Ishikawa (cell line): ENCODE results near the gene TBC1D17.

ENCODE experiments used
- CEBPB ChIP-seq: IDR thresholded peaks from 2 replicates; pipeline ENCODE4 v1.6.1; 2012
- CREB1 ChIP-seq: IDR thresholded peaks from 2 replicates; pipeline ENCODE4 v1.6.1; 2012; ENCODE audit warnings: low read depth
- EGR1 ChIP-seq: IDR thresholded peaks from 2 replicates; pipeline ENCODE4 v1.6.1; 2012
- EP300 ChIP-seq: IDR thresholded peaks from 2 replicates; pipeline ENCODE4 v1.6.1; 2012; ENCODE audit warnings: borderline replicate concordance
- FOXM1 ChIP-seq: IDR thresholded peaks from 2 replicates; pipeline ENCODE4 v1.6.1; 2012; ENCODE audit warnings: low read depth, borderline replicate concordance
- MAX ChIP-seq: IDR thresholded peaks from 2 replicates; pipeline ENCODE4 v1.6.1; 2012
- NFIC ChIP-seq: IDR thresholded peaks from 2 replicates; pipeline ENCODE4 v1.6.1; 2012
- RAD21 ChIP-seq: IDR thresholded peaks from 2 replicates; pipeline ENCODE4 v1.6.1; 2012; ENCODE audit warnings: low read depth
- REST ChIP-seq: IDR thresholded peaks from 2 replicates; pipeline ENCODE4 v1.6.1; 2012; ENCODE audit warnings: low read depth, mild to moderate bottlenecking
- TAF1 ChIP-seq: IDR thresholded peaks from 2 replicates; pipeline ENCODE4 v1.6.1; 2012; ENCODE audit warnings: low read depth, mild to moderate bottlenecking
- TCF12 ChIP-seq: IDR thresholded peaks from 2 replicates; pipeline ENCODE4 v1.6.1; 2012; ENCODE audit warnings: low read depth
- TEAD4 ChIP-seq: IDR thresholded peaks from 2 replicates; pipeline ENCODE4 v1.6.1; 2012
- USF1 ChIP-seq: IDR thresholded peaks from 2 replicates; pipeline ENCODE4 v1.6.1; 2012
- YY1 ChIP-seq: IDR thresholded peaks from 2 replicates; pipeline ENCODE4 v1.6.1; 2012; ENCODE audit warnings: low read depth
- ZBTB7A ChIP-seq: IDR thresholded peaks from 2 replicates; pipeline ENCODE4 v1.6.1; 2012; ENCODE audit warnings: low read depth

TBC1D17 gene

GRCh38 chr19:49851456-49852259 is 25.8 kb upstream of the TBC1D17 start:
- peak; percentile 55; the same call in 1 of the 2 replicates for TF ChIP-seq MAX
- TF ChIP-seq TEAD4 = no peak
- TF ChIP-seq CEBPB = no peak
- TF ChIP-seq REST = no peak
- 0 out of 2 replicates have a peak, but pooled peaks have one; percentile 31 for TF ChIP-seq ZBTB7A
- TF ChIP-seq EGR1 = peak; percentile 62

GRCh38 chr19:49852631-49853126 is 24.8 kb upstream of the TBC1D17 start:
- TF ChIP-seq EGR1 (peak; percentile 19; the same call in 1 of the 2 replicates), YY1 (no peak)

- TF ChIP-seq USF1 (no peak), CEBPB (no peak), RAD21 (no peak), MAX (no peak), EGR1 (no peak), TCF12 (no peak), FOXM1 (no peak), TEAD4 (no peak), ZBTB7A (no peak)
Measured at GRCh38 chr19:49853852-49854377, 23.6 kb upstream of the TBC1D17 start.

- TF ChIP-seq CREB1 (no peak), TCF12 (no peak), ZBTB7A (no peak), USF1 (no peak), MAX (no peak), TEAD4 (no peak), CEBPB (no peak), EP300 (no peak; the same call in 1 of the 2 replicates), YY1 (no peak)
Measured at GRCh38 chr19:49854378-49855263, 22.9 kb upstream of the TBC1D17 start.

GRCh38 chr19:49855277-49855675 is 22.2 kb upstream of the TBC1D17 start:
- TF ChIP-seq NFIC (no peak), EGR1 (no peak), FOXM1 (no peak), CEBPB (no peak), CREB1 (no peak), MAX (no peak), YY1 (no peak), TCF12 (no peak), TAF1 (no peak), REST (no peak), EP300 (no peak), USF1 (no peak)
